ENCODE measurements around the gene HHIPL1. TPM values are rescaled to one million over a fixed set of nuclear protein-coding genes. Genes with fewer than 3 reads are reported as not detected.

HHIPL1 gene
- total RNA-seq, 2 donors from 2014 or later: under 0.01 to 0.26 TPM

GRCh38 chr14:99696929-99697328 is 52.0 kb downstream of the HHIPL1 start:
- intact Hi-C loops (cut with DNase I): no loop called here
- H3K36me3 ChIP-seq (replicated peaks in 1 of 2; ENCODE audit: insufficient read depth in 1 of 2, low read depth in 2 of 2): no peaks in the 10 kb centered on the region
- WGBS, 2 donors: 89 to 92% methylated on average over 4 of the region's 4 CpGs
- DNase-seq: no peak
- H3K4me3 ChIP-seq: no peak overlapping the region
- no peak overlapping the region for H3K27ac ChIP-seq
- no peak for ATAC-seq
- no peaks in the 10 kb centered on the region for H3K4me1 ChIP-seq
- H3K27me3 ChIP-seq: no peaks in the 10 kb centered on the region
- TF ChIP-seq POLR2A (IDR thresholded peaks at IDR 0.05): no peak
- TF ChIP-seq CTCF (IDR thresholded peaks at IDR 0.05): no peak
- no peaks in the 10 kb centered on the region for H3K9me3 ChIP-seq

GRCh38 chr14:99698236-99698635 is 53.3 kb downstream of the HHIPL1 start:
- no peak for ATAC-seq

GRCh38 chr14:99698642-99699041 is 53.7 kb downstream of the HHIPL1 start:
- ATAC-seq (no peak), DNase-seq (no peak)
- Histone ChIP-seq H3K9me3 (peaks cover 0 to 8% (median 0%) of the 10 kb centered on the region in 3 donors), H3K4me3 (no peak overlapping the region), H3K36me3 (replicated peaks in 1 of 2; ENCODE audit: insufficient read depth in 1 of 2, low read depth in 2 of 2) (no peaks in the 10 kb centered on the region), H3K27me3 (no peaks in the 10 kb centered on the region), H3K4me1 (no peaks in the 10 kb centered on the region), H3K27ac (no peak overlapping the region)
- TF ChIP-seq POLR2A (IDR thresholded peaks at IDR 0.05): no peak
- no peak for TF ChIP-seq CTCF (IDR thresholded peaks at IDR 0.05)
- intact Hi-C loops (cut with DNase I): no loop called here
- WGBS, 2 donors: 66 to 82% methylated on average over 4 to 5 of the region's 5 CpGs

More at GRCh38 chr14:99698236-99698635, 53.3 kb downstream of the HHIPL1 start:
- H3K4me1 ChIP-seq: no peaks in the 10 kb centered on the region
- no peaks in the 10 kb centered on the region for H3K27me3 ChIP-seq
- intact Hi-C loops (cut with DNase I): no loop called here
- WGBS, 2 donors: 84 to 91% methylated on average over 4 to 6 of the region's 6 CpGs
- DNase-seq: no peak
- no peak overlapping the region for H3K27ac ChIP-seq
- TF ChIP-seq POLR2A (IDR thresholded peaks at IDR 0.05): no peak
- no peak for TF ChIP-seq CTCF (IDR thresholded peaks at IDR 0.05)
- H3K9me3 ChIP-seq: peaks cover 0 to 4% (median 0%) of the 10 kb centered on the region in 3 donors
- H3K36me3 ChIP-seq (replicated peaks in 1 of 2; ENCODE audit: insufficient read depth in 1 of 2, low read depth in 2 of 2): no peaks in the 10 kb centered on the region
- no peak overlapping the region for H3K4me3 ChIP-seq

GRCh38 chr14:99699085-99699760 is 54.3 kb downstream of the HHIPL1 start:
- no peaks in the 10 kb centered on the region for H3K4me1 ChIP-seq
- intact Hi-C loops (cut with DNase I): no loop called here
- TF ChIP-seq CTCF (IDR thresholded peaks at IDR 0.05): no peak
- TF ChIP-seq POLR2A (IDR thresholded peaks at IDR 0.05): no peak
- no peak overlapping the region for H3K27ac ChIP-seq
- DNase-seq: no peak
- H3K36me3 ChIP-seq (replicated peaks in 1 of 2; ENCODE audit: insufficient read depth in 1 of 2, low read depth in 2 of 2): no peaks in the 10 kb centered on the region
- no peak overlapping the region for H3K4me3 ChIP-seq
- H3K9me3 ChIP-seq: peaks cover 0 to 8% (median 0%) of the 10 kb centered on the region in 3 donors
- no peak for ATAC-seq
- no peaks in the 10 kb centered on the region for H3K27me3 ChIP-seq
- 78 to 91% methylated on average over 11 to 12 of the region's 12 CpGs for WGBS, 2 donors

GRCh38 chr14:99699861-99700260 is 54.9 kb downstream of the HHIPL1 start:
- WGBS, 2 donors: 92 to 94% methylated on average over 16 of the region's 16 CpGs
- Histone ChIP-seq H3K27ac (no peak overlapping the region), H3K4me1 (no peaks in the 10 kb centered on the region), H3K27me3 (no peaks in the 10 kb centered on the region), H3K4me3 (no peak overlapping the region), H3K36me3 (replicated peaks in 1 of 2; ENCODE audit: insufficient read depth in 1 of 2, low read depth in 2 of 2) (no peaks in the 10 kb centered on the region), H3K9me3 (peaks cover 0 to 8% (median 0%) of the 10 kb centered on the region in 3 donors)
- no peak for DNase-seq
- no peak for ATAC-seq
- no peak for TF ChIP-seq CTCF (IDR thresholded peaks at IDR 0.05)
- TF ChIP-seq POLR2A (IDR thresholded peaks at IDR 0.05): no peak
- intact Hi-C loops (cut with DNase I): no loop called here
